ENCODE data around the gene NPIPB2.

- TF ChIP-seq, protein P1, sequence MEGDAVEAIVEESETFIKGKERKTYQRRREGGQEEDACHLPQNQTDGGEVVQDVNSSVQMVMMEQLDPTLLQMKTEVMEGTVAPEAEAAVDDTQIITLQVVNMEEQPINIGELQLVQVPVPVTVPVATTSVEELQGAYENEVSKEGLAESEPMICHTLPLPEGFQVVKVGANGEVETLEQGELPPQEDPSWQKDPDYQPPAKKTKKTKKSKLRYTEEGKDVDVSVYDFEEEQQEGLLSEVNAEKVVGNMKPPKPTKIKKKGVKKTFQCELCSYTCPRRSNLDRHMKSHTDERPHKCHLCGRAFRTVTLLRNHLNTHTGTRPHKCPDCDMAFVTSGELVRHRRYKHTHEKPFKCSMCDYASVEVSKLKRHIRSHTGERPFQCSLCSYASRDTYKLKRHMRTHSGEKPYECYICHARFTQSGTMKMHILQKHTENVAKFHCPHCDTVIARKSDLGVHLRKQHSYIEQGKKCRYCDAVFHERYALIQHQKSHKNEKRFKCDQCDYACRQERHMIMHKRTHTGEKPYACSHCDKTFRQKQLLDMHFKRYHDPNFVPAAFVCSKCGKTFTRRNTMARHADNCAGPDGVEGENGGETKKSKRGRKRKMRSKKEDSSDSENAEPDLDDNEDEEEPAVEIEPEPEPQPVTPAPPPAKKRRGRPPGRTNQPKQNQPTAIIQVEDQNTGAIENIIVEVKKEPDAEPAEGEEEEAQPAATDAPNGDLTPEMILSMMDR (IDR thresholded peaks at IDR 0.05; ENCODE audit: insufficient read depth, low read depth, low read length) = no peak
- no peak for TF ChIP-seq EZH2 (IDR thresholded peaks at IDR 0.05; ENCODE audit: insufficient read depth, low read length)
These were observed 13.9 kb upstream of the NPIPB2 start for GRCh38 chr16:11955713-11956123.
